Mucosa of descending colon (tissue), 3 donors: ENCODE measurements around the gene CACNA1E. TPM values are rescaled to one million over a fixed set of nuclear protein-coding genes. Genes with fewer than 3 reads are reported as not detected.

Experiments
- ATAC-seq: fragments of 200-7000 bp; cut with Tn5 transposase; one replicate; pipeline ENCODE4 v1.9.1; 2020; ENCODE audit warnings: mild to moderate bottlenecking, moderate library complexity
- DNase-seq, 3 donors: peaks; one replicate each; pipeline ENCODE4 v3.0.0-alpha.2; 2020
- H3K36me3 ChIP-seq: fragments of 200-600 bp; one replicate; pipeline ENCODE4 v1.8.0; 2021; ENCODE audit warnings: low read depth, mild to moderate bottlenecking
- H3K4me1 ChIP-seq: fragments of 200-600 bp; one replicate; pipeline ENCODE4 v1.8.0; 2021; ENCODE audit warnings: low read depth, mild to moderate bottlenecking
- H3K4me3 ChIP-seq: fragments of 200-600 bp; one replicate; pipeline ENCODE4 v1.8.0; 2021; ENCODE audit warnings: mild to moderate bottlenecking
- H3K9me3 ChIP-seq: fragments of 200-600 bp; one replicate; pipeline ENCODE4 v1.8.0; 2021; ENCODE audit warnings: mild to moderate bottlenecking
- CTCF ChIP-seq: fragments of 200-600 bp; IDR thresholded peaks from one replicate; pipeline ENCODE4 v1.8.0; 2022; ENCODE audit warnings: antibody characterized with exemption, mild to moderate bottlenecking
- intact Hi-C, 2 donors: fragments of 100-400 bp; cut with DNase I in 1 of 2; cut with micrococcal nuclease in 1 of 2; formaldehyde crosslinking; loops; one replicate each; pipeline versions ENCODE4 v1.11.0 to v1.11.1; 2022; cut with DNase I, micrococcal nuclease
- total RNA-seq, 3 donors: library from RNA; stranded (reverse); fragmentation: NEBNext Ultra II Directional in 2 of 3; extraction: Animal tissue kit (Norgen Biotek cat#: 25700) in 2 of 3; gene quantifications; one replicate each; pipeline versions ENCODE4 v1.2.1 to v1.2.4, GENCODE V29; 2021 to 2023
- donor health status: DM: no; HTN: no; CAD: no; lungs with moderate emphysema.
- donor health status: DM: no; HTN: no; CAD: no.
- donor health status: DM: no; HTN: yes; CAD: no.

CACNA1E gene
- total RNA-seq, 3 donors from 2014 or later: 0.09 to 1.4 (median 0.22) TPM

GRCh38 chr1:181798191-181798926, 315.0 kb downstream of the CACNA1E start:
- intact Hi-C loops: no loop called here
- Histone ChIP-seq H3K9me3 (no peaks in the 10 kb centered on the region), H3K4me1 (no peaks in the 10 kb centered on the region), H3K36me3 (no peaks in the 10 kb centered on the region), H3K4me3 (no peak overlapping the region)
- DNase-seq (no peak), ATAC-seq (no peak)
- no peak for TF ChIP-seq CTCF

GRCh38 chr1:181801617-181802016, 318.3 kb downstream of the CACNA1E start:
- intact Hi-C loops: no loop called here
- H3K4me1 ChIP-seq: no peaks in the 10 kb centered on the region
- ATAC-seq (no peak), DNase-seq (no peak)
- no peak overlapping the region for H3K4me3 ChIP-seq
- H3K9me3 ChIP-seq: no peaks in the 10 kb centered on the region
- TF ChIP-seq CTCF: no peak
- no peaks in the 10 kb centered on the region for H3K36me3 ChIP-seq

- DNase-seq (no peak), ATAC-seq (no peak)
- H3K4me3 ChIP-seq: no peak overlapping the region
- intact Hi-C loops: no loop called here
- no peaks in the 10 kb centered on the region for H3K4me1 ChIP-seq
- no peaks in the 10 kb centered on the region for H3K9me3 ChIP-seq
- no peak for TF ChIP-seq CTCF
- no peaks in the 10 kb centered on the region for H3K36me3 ChIP-seq
These were observed 319.1 kb downstream of the CACNA1E start for GRCh38 chr1:181802466-181802865.

GRCh38 chr1:181803421-181803820, 320.1 kb downstream of the CACNA1E start:
- TF ChIP-seq CTCF: no peak
- H3K9me3 ChIP-seq: no peaks in the 10 kb centered on the region
- no peak overlapping the region for H3K4me3 ChIP-seq
- no peak for DNase-seq
- no peak for ATAC-seq
- H3K36me3 ChIP-seq: no peaks in the 10 kb centered on the region
- intact Hi-C loops: no loop called here
- no peaks in the 10 kb centered on the region for H3K4me1 ChIP-seq

- DNase-seq (no peak), ATAC-seq (no peak)
- Histone ChIP-seq H3K4me3 (no peak overlapping the region), H3K9me3 (no peaks in the 10 kb centered on the region), H3K36me3 (no peaks in the 10 kb centered on the region), H3K4me1 (no peaks in the 10 kb centered on the region)
- intact Hi-C loops: no loop called here
- no peak for TF ChIP-seq CTCF
These were observed 321.7 kb downstream of the CACNA1E start for GRCh38 chr1:181804989-181805388.
